HepG2 (cell line): ENCODE data around the gene MAVS. TPM values are rescaled to one million over a fixed set of nuclear protein-coding genes. Genes with fewer than 3 reads are reported as not detected.

Experiments used
- ATAC-seq: fragments of 200-7000 bp; cut with Tn5 transposase; 3 replicates; pipeline ENCODE4 v1.9.1; 2020; ENCODE audit warnings: mild to moderate bottlenecking, moderate library complexity
- BruUV-seq: library from RNA; stranded (reverse); fragments of 400-500 nt; replicated peaks from 2 replicates; lab custom pipeline; 2021; lab: Mats Ljungman, UMichigan
- CTCF ChIA-PET: fragments of 300-600 bp; formaldehyde crosslinking; extraction: SDS; loops from one replicate; lab custom pipeline; 2021; ENCODE audit warnings: low total read pairs, inconsistent platforms, low intra/inter-chr PET ratio; lab: Yijun Ruan, JAX
- POLR2A ChIA-PET: fragments of 350-600 bp; sonication (Branson Sonifier 250); formaldehyde crosslinking; loops from one replicate; lab custom pipeline; 2020; ENCODE audit warnings: antibody characterized with exemption, inconsistent platforms; lab: Yijun Ruan, JAX
- DNase-seq: peaks from one replicate; pipeline ENCODE4 v3.0.0-alpha.2; 2015; ENCODE audit warnings: low spot score
- FAIRE-seq: peaks from 3 replicates; lab custom pipeline; 2011; peaks lifted over from hg19 to GRCh38; lab: Jason Lieb, UNC
- H2AFZ ChIP-seq: one replicate; pipeline ENCODE4 v1.6.1; 2011; ENCODE audit warnings: low read length, inconsistent platforms
- H3K27ac ChIP-seq: fragments of 300-600 bp; 3 replicates; pipeline ENCODE4 v1.8.0; 2011; ENCODE audit warnings: mixed run types, mild to moderate bottlenecking, mixed read lengths, low read length, inconsistent platforms; ENCODE audit not compliant: insufficient read depth; ENCODE audit errors: extremely low read length
- H3K27me3 ChIP-seq, 2 experiments: fragments of 200-600 bp in 1 of 2; 2 replicates in 1 of 2; 3 replicates in 1 of 2; pipeline versions ENCODE4 v1.6.0 to v1.8.0; 2011; ENCODE audit warnings: low read length in 2 of 2, mild to moderate bottlenecking in 2 of 2, moderate library complexity in 2 of 2, inconsistent platforms in 1 of 2; ENCODE audit not compliant: insufficient read depth in 2 of 2, control insufficient read depth in 1 of 2
- H3K36me3 ChIP-seq, 2 experiments: fragments of 200-600 bp in 1 of 2; replicated peaks in 1 of 2; 2 replicates in 1 of 2; 3 replicates in 1 of 2; pipeline versions ENCODE4 v1.5.1 to v1.8.0; 2011; ENCODE audit warnings: low read length in 2 of 2, inconsistent platforms in 1 of 2; ENCODE audit not compliant: insufficient read depth in 2 of 2, control insufficient read depth in 1 of 2
- H3K4me1 ChIP-seq: 2 replicates; pipeline ENCODE4 v1.5.1; 2012; ENCODE audit warnings: low read length, inconsistent platforms; ENCODE audit not compliant: insufficient read depth
- H3K4me2 ChIP-seq: 2 replicates; pipeline ENCODE4 v1.6.0; 2011; ENCODE audit warnings: low read depth, low read length, inconsistent platforms
- H3K4me3 ChIP-seq, 3 experiments: fragments of 200-600 bp in 1 of 3; sonication (generic), shearing (Covaris generic) in 1 of 3; replicated peaks in 1 of 3; 2 replicates each; pipeline ENCODE4 v1.5.1; 2011 to 2016; ENCODE audit warnings: low read length in 3 of 3, inconsistent platforms in 2 of 3, low read depth in 2 of 3, mild to moderate bottlenecking in 2 of 3, control low read depth in 1 of 3, mixed read lengths in 1 of 3; ENCODE audit not compliant: insufficient read depth in 1 of 3
- H3K79me2 ChIP-seq: one replicate; pipeline ENCODE4 v1.6.1; 2011; ENCODE audit warnings: low read length, inconsistent platforms; ENCODE audit not compliant: insufficient read depth
- H3K9ac ChIP-seq: 2 replicates; pipeline ENCODE4 v1.6.0; 2011; ENCODE audit warnings: mild to moderate bottlenecking, low read depth, low read length, inconsistent platforms; ENCODE audit not compliant: insufficient read depth
- H3K9me3 ChIP-seq: 2 replicates; pipeline ENCODE4 v1.5.1; 2012; ENCODE audit warnings: mild to moderate bottlenecking, low read length
- H4K20me1 ChIP-seq: 2 replicates; pipeline ENCODE4 v1.6.0; 2011; ENCODE audit warnings: inconsistent platforms, mild to moderate bottlenecking, low read length, moderate library complexity; ENCODE audit not compliant: insufficient read depth
- ADNP ChIP-seq: sonication (generic); formaldehyde crosslinking; IDR thresholded peaks from 2 replicates; pipeline ENCODE4 v1.4.0; 2020; ENCODE audit warnings: missing genetic modification reagents
- FOSL2 ChIP-seq: sonication (generic); formaldehyde crosslinking; IDR thresholded peaks from 2 replicates; pipeline ENCODE4 v1.4.0; 2020; ENCODE audit warnings: missing genetic modification reagents
- IKZF1 ChIP-seq: fragments of 450-650 bp; IDR thresholded peaks from 2 replicates; pipeline ENCODE4 v1.7.1; 2016
- MXD4 ChIP-seq: IDR thresholded peaks from 2 replicates; pipeline ENCODE4 v1.6.1; 2016; ENCODE audit warnings: mild to moderate bottlenecking, missing biosample characterization, missing genetic modification reagents
- MZF1 ChIP-seq: sonication (generic); formaldehyde crosslinking; IDR thresholded peaks from 2 replicates; pipeline ENCODE4 v1.8.1; 2023; ENCODE audit warnings: mild to moderate bottlenecking, missing genetic modification reagents, borderline replicate concordance
- PLRG1 ChIP-seq: fragments of 450-650 bp; conservative IDR thresholded peaks from 2 replicates; pipeline ENCODE4 v1.6.1; 2016
- RAD51 ChIP-seq: fragments of 450-650 bp; IDR thresholded peaks from 2 replicates; pipeline ENCODE4 v1.6.1; 2016; ENCODE audit warnings: borderline replicate concordance
- RBM22 ChIP-seq: fragments of 200-400 bp; formaldehyde crosslinking; optimal IDR thresholded peaks from 2 replicates; pipeline ENCODE3; 2017; ENCODE audit warnings: mild to moderate bottlenecking, low read length, moderate library complexity
- ZBTB7A ChIP-seq: sonication (generic); formaldehyde crosslinking; IDR thresholded peaks from 2 replicates; pipeline ENCODE4 v1.8.0; 2022; ENCODE audit warnings: mild to moderate bottlenecking, missing genetic modification reagents
- ZFX ChIP-seq: sonication (generic); formaldehyde crosslinking; IDR thresholded peaks from 2 replicates; pipeline ENCODE4 v1.4.0; 2020; ENCODE audit warnings: mild to moderate bottlenecking, low read depth, missing genetic modification reagents, moderate library complexity
- ZFY ChIP-seq: sonication (generic); formaldehyde crosslinking; IDR thresholded peaks from 2 replicates; pipeline ENCODE4 v1.4.0; 2020; ENCODE audit warnings: missing genetic modification reagents
- ZNF225 ChIP-seq: sonication (generic); formaldehyde crosslinking; IDR thresholded peaks from 2 replicates; pipeline ENCODE4 v1.4.0; 2020; ENCODE audit warnings: mild to moderate bottlenecking, missing genetic modification reagents
- ZNF260 ChIP-seq: sonication (generic); formaldehyde crosslinking; IDR thresholded peaks from 2 replicates; pipeline ENCODE4 v1.4.0; 2020; ENCODE audit warnings: missing genetic modification reagents, low read depth, mild to moderate bottlenecking, borderline replicate concordance
- ZNF550 ChIP-seq: sonication (generic); formaldehyde crosslinking; IDR thresholded peaks from 2 replicates; pipeline ENCODE4 v1.4.0; 2020; ENCODE audit warnings: mild to moderate bottlenecking, missing genetic modification reagents, borderline replicate concordance
- ZNF557 ChIP-seq: sonication (generic); formaldehyde crosslinking; IDR thresholded peaks from 2 replicates; pipeline ENCODE4 v1.4.0; 2020; ENCODE audit warnings: missing genetic modification reagents
- ZNF589 ChIP-seq: sonication (generic); formaldehyde crosslinking; conservative IDR thresholded peaks from 2 replicates; pipeline ENCODE4 v1.8.0; 2022; ENCODE audit warnings: mild to moderate bottlenecking, moderate library complexity, missing genetic modification reagents
- WGBS: methylation state at CpG from one replicate; pipeline ENCODE4 v1.1.6; 2017; ENCODE audit warnings: low lambda C conversion rate; 5-methylcytosine and 5-hydroxymethylcytosine counted together
- in situ Hi-C: cut with HindIII; loops from 2 replicates; pipeline ENCODE4 v1.10.0; 2017; ENCODE audit warnings: low pct_unique_long_range_greater_than_20kb; ENCODE audit not compliant: extremely low pct_ligation_motif_present
- intact Hi-C: fragments of 100-400 bp; cut with micrococcal nuclease; formaldehyde crosslinking; loops from one replicate; pipeline ENCODE4 v1.10.0; 2022; ENCODE audit not compliant: unreplicated experiment
- polyA plus RNA-seq, 8 experiments: library from polyadenylated mRNA; depleted of rRNA in 3 of 8; stranded (reverse) in 7 of 8; unstranded in 1 of 8; fragments of >200 nt; fragmentation: Illumina TruSeq in 4 of 8; extraction: Trizol in 4 of 8; gene quantifications; 2 replicates each; pipeline versions ENCODE4 v1.2.1 to v1.2.3, GENCODE V29; 2011 to 2016; ENCODE audit warnings: low read depth in 4 of 8, missing spikeins in 1 of 8, mixed read lengths in 1 of 8; ENCODE audit not compliant: insufficient read depth in 1 of 8
- total RNA-seq, 5 experiments: library from RNA; depleted of rRNA; stranded (reverse); fragments of >200 nt; fragmentation: Illumina TruSeq; extraction: Trizol; gene quantifications; 2 replicates each; pipeline ENCODE4 v1.2.3, GENCODE V29; 2016; ENCODE audit warnings: low read depth in 1 of 5
- TF ChIP-seq, protein P1 (sequence below), 2 experiments: IDR thresholded peaks; 2 replicates each; pipeline ENCODE4 v1.6.1; 2011 to 2012; ENCODE audit warnings: low read length in 2 of 2, borderline replicate concordance in 1 of 2, low read depth in 1 of 2, mild to moderate bottlenecking in 1 of 2, moderate library complexity in 1 of 2
- TF ChIP-seq, protein P2 (sequence below): sonication (generic); formaldehyde crosslinking; IDR thresholded peaks from 2 replicates; pipeline ENCODE4 v1.4.0; 2020; ENCODE audit warnings: missing genetic modification reagents

MAVS gene
- total and polyA plus RNA-seq, 2 of the 13 experiments (the other 11 are each of a cell fraction or from before 2014, with no cell fraction given): 27.3 to 36.6 TPM

DNA sequence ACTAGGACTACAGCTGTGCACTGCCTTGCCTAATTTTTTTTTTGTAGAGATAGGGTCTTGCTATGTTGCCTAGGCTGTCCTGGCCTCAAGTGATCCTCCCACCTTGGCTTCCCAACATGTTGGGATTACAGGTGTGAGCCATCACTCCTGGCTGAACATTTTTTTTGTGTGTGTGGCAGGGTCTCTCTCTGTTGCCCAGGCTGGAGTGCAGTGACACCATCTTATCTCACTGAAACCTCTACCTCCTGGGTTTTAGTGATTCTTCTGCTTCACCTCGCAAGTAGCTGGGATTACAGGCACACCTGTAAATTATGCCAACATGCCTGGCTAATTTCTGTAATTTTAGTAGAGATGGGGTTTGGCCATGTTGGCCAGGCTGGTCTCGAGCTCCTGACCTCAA lies 67.8 kb downstream of the MAVS start:
- in situ Hi-C loops (no loop called here), intact Hi-C loops (no loop called here)
- no peak for DNase-seq
- WGBS: 97% methylated on average over 2 of the region's 2 CpGs
- CTCF ChIA-PET: no interaction called here
- no peak for ATAC-seq
- H3K27me3 ChIP-seq: no peaks in the 10 kb centered on the region
- H2AFZ ChIP-seq: no peak overlapping the region
- no peak for TF ChIP-seq ZFY (CRISPR knock-in tag)
- TF ChIP-seq ZFX: no peak
- TF ChIP-seq ZNF550 (CRISPR knock-in tag): 0 out of 2 replicates have a peak, but pooled peaks have one; percentile 74
- TF ChIP-seq RBM22: peak; percentile 83
- no peak for TF ChIP-seq FOSL2
- no peak for TF ChIP-seq MZF1
- H3K9ac ChIP-seq: no peak overlapping the region
- no peaks in the 10 kb centered on the region for H3K9me3 ChIP-seq
- peaks cover 36 to 86% of the 10 kb centered on the region in 2 experiments for H3K36me3 ChIP-seq
- no peaks in the 10 kb centered on the region for H4K20me1 ChIP-seq
- no peak for FAIRE-seq
- POLR2A ChIA-PET: no interaction called here
- no peak overlapping the region for H3K4me2 ChIP-seq
- H3K4me1 ChIP-seq: no peaks in the 10 kb centered on the region
- H3K79me2 ChIP-seq: peaks cover 72% of the 10 kb centered on the region
- no TSS peak for BruUV-seq
- H3K4me3 ChIP-seq: no peak overlapping the region
- H3K27ac ChIP-seq: peak overlapping the region; percentile 6

DNA sequence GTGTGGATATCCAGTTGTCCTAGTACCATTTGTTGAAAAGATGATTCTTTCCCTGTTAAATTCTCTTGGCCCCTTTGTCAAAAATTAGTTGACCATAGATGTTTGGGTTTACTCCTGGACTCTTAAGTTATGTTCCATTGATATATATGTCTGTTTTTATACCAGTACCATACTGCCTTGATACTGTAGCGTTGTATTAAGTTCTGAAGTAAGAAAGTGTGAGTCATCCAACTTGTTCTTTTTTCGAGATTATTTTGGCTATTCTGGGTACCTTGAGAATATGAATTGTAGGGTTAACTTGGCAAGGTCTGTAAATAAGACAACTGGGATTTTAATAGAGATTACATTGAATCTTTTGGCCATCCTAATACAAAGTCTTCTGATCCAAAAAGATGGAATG lies 69.1 kb downstream of the MAVS start:
- DNase-seq (no peak), FAIRE-seq (no peak), ATAC-seq (no peak)
- Histone ChIP-seq H3K27me3 (no peaks in the 10 kb centered on the region), H3K27ac (no peak overlapping the region), H2AFZ (no peak overlapping the region), H3K9ac (no peak overlapping the region), H3K4me2 (no peak overlapping the region), H3K79me2 (peaks cover 60% of the 10 kb centered on the region), H3K4me3 (no peak overlapping the region), H3K9me3 (no peaks in the 10 kb centered on the region), H3K4me1 (no peaks in the 10 kb centered on the region), H4K20me1 (no peaks in the 10 kb centered on the region), H3K36me3 (peaks cover 33 to 83% of the 10 kb centered on the region in 2 experiments)
- ChIA-PET CTCF (no interaction called here), POLR2A (no interaction called here)
- no TSS peak for BruUV-seq
- intact Hi-C loops: no loop called here
- 94% methylated on average over 2 of the region's 2 CpGs for WGBS
- in situ Hi-C loops: no loop called here
- TF ChIP-seq RAD51 (no peak), ZNF557 (no peak), ZNF589 (CRISPR knock-in tag) (no peak), ZNF225 (CRISPR knock-in tag) (no peak), PLRG1 (no peak), IKZF1 (no peak), MXD4 (CRISPR knock-in tag) (no peak), ADNP (CRISPR knock-in tag) (no peak), ZNF260 (CRISPR knock-in tag) (no peak), ZBTB7A (no peak)
- TF ChIP-seq, protein P1, sequence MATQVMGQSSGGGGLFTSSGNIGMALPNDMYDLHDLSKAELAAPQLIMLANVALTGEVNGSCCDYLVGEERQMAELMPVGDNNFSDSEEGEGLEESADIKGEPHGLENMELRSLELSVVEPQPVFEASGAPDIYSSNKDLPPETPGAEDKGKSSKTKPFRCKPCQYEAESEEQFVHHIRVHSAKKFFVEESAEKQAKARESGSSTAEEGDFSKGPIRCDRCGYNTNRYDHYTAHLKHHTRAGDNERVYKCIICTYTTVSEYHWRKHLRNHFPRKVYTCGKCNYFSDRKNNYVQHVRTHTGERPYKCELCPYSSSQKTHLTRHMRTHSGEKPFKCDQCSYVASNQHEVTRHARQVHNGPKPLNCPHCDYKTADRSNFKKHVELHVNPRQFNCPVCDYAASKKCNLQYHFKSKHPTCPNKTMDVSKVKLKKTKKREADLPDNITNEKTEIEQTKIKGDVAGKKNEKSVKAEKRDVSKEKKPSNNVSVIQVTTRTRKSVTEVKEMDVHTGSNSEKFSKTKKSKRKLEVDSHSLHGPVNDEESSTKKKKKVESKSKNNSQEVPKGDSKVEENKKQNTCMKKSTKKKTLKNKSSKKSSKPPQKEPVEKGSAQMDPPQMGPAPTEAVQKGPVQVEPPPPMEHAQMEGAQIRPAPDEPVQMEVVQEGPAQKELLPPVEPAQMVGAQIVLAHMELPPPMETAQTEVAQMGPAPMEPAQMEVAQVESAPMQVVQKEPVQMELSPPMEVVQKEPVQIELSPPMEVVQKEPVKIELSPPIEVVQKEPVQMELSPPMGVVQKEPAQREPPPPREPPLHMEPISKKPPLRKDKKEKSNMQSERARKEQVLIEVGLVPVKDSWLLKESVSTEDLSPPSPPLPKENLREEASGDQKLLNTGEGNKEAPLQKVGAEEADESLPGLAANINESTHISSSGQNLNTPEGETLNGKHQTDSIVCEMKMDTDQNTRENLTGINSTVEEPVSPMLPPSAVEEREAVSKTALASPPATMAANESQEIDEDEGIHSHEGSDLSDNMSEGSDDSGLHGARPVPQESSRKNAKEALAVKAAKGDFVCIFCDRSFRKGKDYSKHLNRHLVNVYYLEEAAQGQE (IDR thresholded peaks at IDR 0.05; ENCODE audit: borderline replicate concordance in 1 of 2, low read depth in 1 of 2, low read length in 2 of 2): no peak
- TF ChIP-seq, protein P2, sequence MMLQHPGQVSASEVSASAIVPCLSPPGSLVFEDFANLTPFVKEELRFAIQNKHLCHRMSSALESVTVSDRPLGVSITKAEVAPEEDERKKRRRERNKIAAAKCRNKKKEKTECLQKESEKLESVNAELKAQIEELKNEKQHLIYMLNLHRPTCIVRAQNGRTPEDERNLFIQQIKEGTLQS: no peak
